Measurements from ENCODE around the gene MISP3.

Gene MISP3

DNA sequence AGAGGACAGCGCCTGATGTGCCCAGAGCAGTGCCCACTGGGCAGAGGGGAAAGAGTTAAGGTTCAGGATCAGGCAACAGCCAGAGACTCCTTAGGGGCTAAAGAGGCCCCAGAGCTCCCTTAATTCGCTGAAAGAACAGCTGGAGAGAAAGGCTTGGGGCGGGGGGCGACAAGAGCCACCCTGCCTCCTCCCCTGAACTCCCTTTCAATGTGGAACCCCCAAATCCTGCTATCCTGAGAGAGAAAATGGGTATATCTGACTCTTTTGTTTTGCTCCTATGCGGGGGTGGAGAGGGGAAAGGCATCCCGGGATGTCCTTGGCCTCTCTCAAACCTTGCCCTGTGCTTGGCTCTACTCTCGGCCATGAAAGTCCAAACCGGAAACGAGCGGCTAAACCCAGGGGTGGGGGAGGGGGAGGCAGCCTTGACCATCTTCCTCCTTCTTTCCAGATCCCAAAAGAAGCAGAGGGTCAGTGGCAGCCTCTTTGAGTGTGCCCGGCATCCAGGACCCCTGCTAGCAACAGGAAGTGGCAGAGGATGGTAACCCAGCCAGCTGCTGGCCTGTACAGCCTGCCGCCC is 40.3 kb downstream of the MISP3 start:
- no peak for DNase-seq (ENCODE audit: extremely low read depth, low read depth)
- TF ChIP-seq, protein P1, sequence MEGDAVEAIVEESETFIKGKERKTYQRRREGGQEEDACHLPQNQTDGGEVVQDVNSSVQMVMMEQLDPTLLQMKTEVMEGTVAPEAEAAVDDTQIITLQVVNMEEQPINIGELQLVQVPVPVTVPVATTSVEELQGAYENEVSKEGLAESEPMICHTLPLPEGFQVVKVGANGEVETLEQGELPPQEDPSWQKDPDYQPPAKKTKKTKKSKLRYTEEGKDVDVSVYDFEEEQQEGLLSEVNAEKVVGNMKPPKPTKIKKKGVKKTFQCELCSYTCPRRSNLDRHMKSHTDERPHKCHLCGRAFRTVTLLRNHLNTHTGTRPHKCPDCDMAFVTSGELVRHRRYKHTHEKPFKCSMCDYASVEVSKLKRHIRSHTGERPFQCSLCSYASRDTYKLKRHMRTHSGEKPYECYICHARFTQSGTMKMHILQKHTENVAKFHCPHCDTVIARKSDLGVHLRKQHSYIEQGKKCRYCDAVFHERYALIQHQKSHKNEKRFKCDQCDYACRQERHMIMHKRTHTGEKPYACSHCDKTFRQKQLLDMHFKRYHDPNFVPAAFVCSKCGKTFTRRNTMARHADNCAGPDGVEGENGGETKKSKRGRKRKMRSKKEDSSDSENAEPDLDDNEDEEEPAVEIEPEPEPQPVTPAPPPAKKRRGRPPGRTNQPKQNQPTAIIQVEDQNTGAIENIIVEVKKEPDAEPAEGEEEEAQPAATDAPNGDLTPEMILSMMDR (IDR thresholded peaks at IDR 0.05; ENCODE audit: low read depth, low read length, missing control alignments), result no peak
- H3K4me3 ChIP-seq (replicated peaks; ENCODE audit: low read depth, low read length), result no peak overlapping the region

- TF ChIP-seq, protein P1 (IDR thresholded peaks at IDR 0.05; ENCODE audit: low read depth, low read length, missing control alignments), result peak; percentile 40
- no peak for DNase-seq (ENCODE audit: extremely low read depth, low read depth)
- H3K4me3 ChIP-seq (replicated peaks; ENCODE audit: low read depth, low read length), result no peak overlapping the region
These were observed 41.3 kb downstream of the MISP3 start for GRCh38 chr19:14113762-14114414.

DNA sequence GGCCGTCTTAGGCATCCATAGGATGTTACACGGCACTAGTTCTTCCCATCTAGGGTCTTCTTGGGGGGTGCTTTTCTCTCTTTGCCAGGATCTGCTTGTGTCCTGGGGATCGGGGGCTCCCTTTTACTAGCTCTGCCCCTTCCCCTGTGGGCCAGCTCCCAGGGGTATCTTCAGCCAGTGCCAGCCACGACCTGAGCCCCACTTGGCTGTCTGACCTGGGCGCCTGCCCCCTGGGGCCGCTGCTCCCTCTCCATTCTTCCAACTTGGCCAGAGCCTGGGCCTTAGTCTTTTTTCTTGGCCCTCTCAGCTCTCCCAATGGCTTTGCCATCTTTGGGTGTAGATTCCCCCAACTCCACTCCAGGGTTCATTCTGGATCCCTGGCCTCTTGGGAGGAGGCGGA is 41.9 kb downstream of the MISP3 start:
- no peak overlapping the region for H3K4me3 ChIP-seq (replicated peaks; ENCODE audit: low read depth, low read length)
- TF ChIP-seq, protein P1 (IDR thresholded peaks at IDR 0.05; ENCODE audit: low read depth, low read length, missing control alignments), result no peak
- no peak for DNase-seq (ENCODE audit: extremely low read depth, low read depth)

DNA sequence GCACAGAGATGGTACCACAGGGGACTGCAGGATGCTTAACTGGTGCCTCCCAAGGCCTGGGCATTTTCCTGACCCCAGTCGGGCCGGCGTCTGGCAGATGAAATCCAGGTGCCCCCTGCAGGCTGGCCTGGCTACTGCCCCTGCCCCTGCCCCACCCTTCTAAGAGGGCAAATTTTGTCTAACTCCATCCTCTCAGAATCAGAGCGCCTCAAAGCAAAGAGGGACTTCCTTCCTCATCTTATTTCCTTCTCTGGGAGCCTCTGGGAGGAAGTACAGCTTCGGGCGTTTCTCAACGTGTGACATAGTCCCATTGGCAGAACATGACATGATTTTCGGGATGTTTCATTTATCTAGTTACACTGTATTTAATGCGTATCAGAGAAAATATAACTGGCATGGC is 42.3 kb downstream of the MISP3 start:
- TF ChIP-seq, protein P1 (IDR thresholded peaks at IDR 0.05; ENCODE audit: low read depth, low read length, missing control alignments), result peak; percentile 58
- no peak for DNase-seq (ENCODE audit: extremely low read depth, low read depth)
- no peak overlapping the region for H3K4me3 ChIP-seq (replicated peaks; ENCODE audit: low read depth, low read length)

DNA sequence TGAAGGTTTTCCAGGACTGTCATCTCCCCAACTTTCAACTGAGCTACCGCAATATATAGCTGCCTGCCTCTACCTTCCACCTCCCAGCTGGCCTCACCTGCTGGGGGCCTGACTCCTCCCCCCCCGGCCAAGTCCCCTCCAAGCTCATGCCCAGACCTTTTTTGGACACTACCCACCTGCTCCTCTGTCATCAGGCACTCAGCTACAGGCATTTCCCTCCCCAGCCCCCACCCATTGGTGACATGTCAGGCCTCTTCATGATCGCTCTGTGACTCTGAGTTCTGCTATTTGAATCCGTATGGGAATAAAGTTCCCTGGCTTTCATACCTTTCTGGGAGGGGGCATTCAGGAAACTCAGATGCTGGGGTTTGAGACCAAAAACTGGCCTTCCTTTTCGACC is 43.2 kb downstream of the MISP3 start:
- no peak for DNase-seq (ENCODE audit: extremely low read depth, low read depth)
- TF ChIP-seq, protein P1 (IDR thresholded peaks at IDR 0.05; ENCODE audit: low read depth, low read length, missing control alignments), result no peak
- peak overlapping the region; percentile 62; the same call in 1 of the 2 replicates for H3K4me3 ChIP-seq (replicated peaks; ENCODE audit: low read depth, low read length)

DNA sequence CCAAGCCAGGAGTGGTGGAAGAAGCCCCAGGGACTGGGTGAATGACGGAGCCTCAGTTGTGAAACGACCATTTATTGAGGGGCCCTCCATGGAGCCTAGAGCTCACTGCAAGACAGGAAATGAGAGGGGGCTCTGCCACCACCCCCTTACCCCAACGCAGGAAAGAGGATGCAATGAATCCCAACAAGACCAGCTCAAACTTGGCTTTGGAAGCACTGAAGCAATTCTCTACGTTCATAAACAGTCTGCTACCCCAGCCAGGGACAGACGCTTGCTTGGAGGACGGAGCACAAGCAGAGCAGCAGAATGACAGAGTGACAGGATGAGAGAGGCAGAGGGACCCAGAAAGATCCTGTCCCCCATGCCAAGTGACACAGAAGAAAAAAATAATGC is 43.9 kb downstream of the MISP3 start:
- TF ChIP-seq, protein P1 (IDR thresholded peaks at IDR 0.05; ENCODE audit: low read depth, low read length, missing control alignments), result no peak
- H3K4me3 ChIP-seq (replicated peaks; ENCODE audit: low read depth, low read length), result peak overlapping the region; percentile 62
- DNase-seq (ENCODE audit: extremely low read depth, low read depth), result no peak
